Measurements from ENCODE around the gene ATP1B4. TPM values are rescaled to one million over a fixed set of nuclear protein-coding genes. Genes with fewer than 3 reads are reported as not detected.
A peak's percentile ranks its signal among the peaks of the same experiment; 100 is the strongest.
"Not testable (repeated sequence)": the region's sequence is repeated elsewhere in the genome, so short reads cannot be mapped to it uniquely, and the experiment has no call there.

ATP1B4 gene
- total RNA-seq, 4 donors from 2014 or later, result 2.3 to 20.4 (median 4.7) TPM

- Histone ChIP-seq H3K4me1 (no peaks in the 10 kb centered on the region), H3K27ac (no peak overlapping the region), H3K27me3 (peaks cover 0 to 4% (median 0%) of the 10 kb centered on the region in 3 donors), H3K4me3 (no peak overlapping the region), H3K9me3 (peaks cover 0 to 15% (median 0%) of the 10 kb centered on the region in 3 donors), H3K36me3 (no peaks in the 10 kb centered on the region)
- intact Hi-C loops (cut with DNase I; ENCODE audit: low total_unique reads) (loop anchor here (2.0 kb wide), 1 partner anchor 140 kb away; no protein-coding TSS in a partner anchor), in situ Hi-C loops (cut with MboI; ENCODE audit: low sequenced_read_pairs in 4 of 4) (loop anchor here in 3 of 4 donors (10.0 kb wide), 1 partner anchor 140 kb away; no protein-coding TSS in a partner anchor)
- no peak for TF ChIP-seq POLR2A (IDR thresholded peaks at IDR 0.05)
- no peak for TF ChIP-seq CTCF (IDR thresholded peaks at IDR 0.05 in 4 of 5, conservative IDR thresholded peaks at IDR 0.05 in 1 of 5)
- ATAC-seq, result no peak
- no peak for DNase-seq
Observed at GRCh38 chrX:120334603-120335002, 27.3 kb upstream of the ATP1B4 start.

- in situ Hi-C loops (cut with MboI; ENCODE audit: low sequenced_read_pairs in 4 of 4) (loop anchor here in 3 of 4 donors (10.0 kb wide), 1 partner anchor 140 kb away; no protein-coding TSS in a partner anchor), intact Hi-C loops (cut with DNase I; ENCODE audit: low total_unique reads) (loop anchor here (2.0 kb wide), 1 partner anchor 140 kb away; no protein-coding TSS in a partner anchor)
- DNase-seq (no peak), ATAC-seq (no peak)
- no peaks in the 10 kb centered on the region for H3K36me3 ChIP-seq
- no peak overlapping the region for H3K4me3 ChIP-seq
- H3K27ac ChIP-seq, result no peak overlapping the region
- TF ChIP-seq CTCF (IDR thresholded peaks at IDR 0.05 in 4 of 5, conservative IDR thresholded peaks at IDR 0.05 in 1 of 5) (no peak), POLR2A (IDR thresholded peaks at IDR 0.05) (no peak)
- peaks cover 0 to 4% (median 0%) of the 10 kb centered on the region in 3 donors for H3K27me3 ChIP-seq
- no peaks in the 10 kb centered on the region for H3K4me1 ChIP-seq
- H3K9me3 ChIP-seq, result peaks cover 0 to 15% (median 0%) of the 10 kb centered on the region in 3 donors
Observed at GRCh38 chrX:120335289-120335688, 26.6 kb upstream of the ATP1B4 start.

- TF ChIP-seq POLR2A (IDR thresholded peaks at IDR 0.05) (no peak), CTCF (IDR thresholded peaks at IDR 0.05 in 4 of 5, conservative IDR thresholded peaks at IDR 0.05 in 1 of 5) (no peak)
- H3K9me3 ChIP-seq, result peaks cover 0 to 15% (median 0%) of the 10 kb centered on the region in 3 donors
- no peaks in the 10 kb centered on the region for H3K4me1 ChIP-seq
- H3K4me3 ChIP-seq, result no peak overlapping the region
- in situ Hi-C loops (cut with MboI; ENCODE audit: low sequenced_read_pairs in 4 of 4), result loop anchor here in 3 of 4 donors (10.0 kb wide), 1 partner anchor 138 kb away; no protein-coding TSS in a partner anchor
- DNase-seq (no peak), ATAC-seq (no peak)
- intact Hi-C loops (cut with DNase I; ENCODE audit: low total_unique reads), result no loop called here
- no peaks in the 10 kb centered on the region for H3K36me3 ChIP-seq
- no peak overlapping the region for H3K27ac ChIP-seq
- H3K27me3 ChIP-seq, result peaks cover 0 to 4% (median 0%) of the 10 kb centered on the region in 3 donors
Observed at GRCh38 chrX:120336899-120337298, 25.0 kb upstream of the ATP1B4 start.

- H3K4me1 ChIP-seq; H3K4me3 ChIP-seq; ATAC-seq; H3K9me3 ChIP-seq; H3K36me3 ChIP-seq; DNase-seq; H3K27me3 ChIP-seq; intact Hi-C loops (cut with DNase I; ENCODE audit: low total_unique reads); in situ Hi-C loops (cut with MboI; ENCODE audit: low sequenced_read_pairs in 4 of 4); H3K27ac ChIP-seq: not testable (repeated sequence)
Observed at GRCh38 chrX:120344566-120344965, 17.3 kb upstream of the ATP1B4 start.

- in situ Hi-C loops (cut with MboI; ENCODE audit: low sequenced_read_pairs in 4 of 4) (loop anchor here in 1 of 4 donors (25.0 kb wide), 1 partner anchor 112 kb away; the partner anchor contains the start of gene LAMP2), intact Hi-C loops (cut with DNase I; ENCODE audit: low total_unique reads) (no loop called here)
- Histone ChIP-seq H3K9me3 (no peaks in the 10 kb centered on the region), H3K27ac (peak overlapping the region; percentile 55 to 71 (median 58)), H3K4me3 (no peak overlapping the region), H3K36me3 (no peaks in the 10 kb centered on the region), H3K4me1 (no peaks in the 10 kb centered on the region), H3K27me3 (no peaks in the 10 kb centered on the region)
- no peak for TF ChIP-seq POLR2A (IDR thresholded peaks at IDR 0.05)
- TF ChIP-seq CTCF (IDR thresholded peaks at IDR 0.05 in 4 of 5, conservative IDR thresholded peaks at IDR 0.05 in 1 of 5), result no peak
- DNase-seq, result no peak
- peak; percentile 82 to 92 for ATAC-seq
Observed at GRCh38 chrX:120350450-120351138, 11.3 kb upstream of the ATP1B4 start.

All from gastrocnemius medialis (tissue), 4 donors.